Measurements from ENCODE around the gene CDH4. TPM values are rescaled to one million over a fixed set of nuclear protein-coding genes. Genes with fewer than 3 reads are reported as not detected.

CDH4 gene
- total RNA-seq, 1 donor from 2014 or later = 2.9 TPM

DNA sequence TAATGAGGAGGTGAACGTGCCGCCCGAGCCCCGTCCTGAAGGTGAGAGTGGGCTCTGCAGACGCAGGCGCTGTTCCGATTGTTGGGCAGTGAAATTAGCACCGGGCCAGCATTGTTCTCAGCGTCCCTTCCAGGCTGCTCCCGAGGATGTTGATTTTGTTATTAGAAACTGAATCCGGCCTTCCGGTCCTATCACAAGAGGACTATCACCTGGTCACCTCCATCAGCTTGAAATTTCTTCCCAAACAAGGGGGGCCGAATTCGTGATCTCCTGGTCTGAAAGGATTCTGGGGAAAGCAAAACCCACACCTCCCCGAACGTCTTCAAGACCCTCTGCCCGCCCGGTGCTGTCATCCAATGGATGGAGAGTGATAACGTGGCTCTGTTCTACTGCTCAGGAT, 627.6 kb downstream of the CDH4 start:
- no peaks in the 10 kb centered on the region for H3K79me2 ChIP-seq (ENCODE audit: low read depth)
- H3K9ac ChIP-seq = no peak overlapping the region
- Mint-ChIP-seq H3K9me3 (no peaks in the 10 kb centered on the region), H3K4me3 (no peak overlapping the region), H3K36me3 (no peaks in the 10 kb centered on the region), H3K4me1 (peaks cover 4% of the 10 kb centered on the region), H3K27me3 (ENCODE audit: insufficient read depth, low read depth) (peaks cover 5% of the 10 kb centered on the region), H3K27ac (peak overlapping the region; percentile 17)
- no peak for DNase-seq (ENCODE audit: low spot score)
- no peaks in the 10 kb centered on the region for H3K27me3 ChIP-seq
- no peaks in the 10 kb centered on the region for H3K36me3 ChIP-seq
- H3F3A ChIP-seq (ENCODE audit: low read depth) = no peaks in the 10 kb centered on the region
- H3K27ac ChIP-seq = no peak overlapping the region
- H2AFZ ChIP-seq (replicated peaks) = no peak overlapping the region
- H3K9me3 ChIP-seq (ENCODE audit: low read depth) = no peaks in the 10 kb centered on the region
- no peak overlapping the region for H3K4me3 ChIP-seq
- TF ChIP-seq EZH2 (IDR thresholded peaks at IDR 0.05) (no peak), CTCF (IDR thresholded peaks at IDR 0.05) (no peak), EZH2phosphoT487 (IDR thresholded peaks at IDR 0.05) (no peak)
- H4K20me1 ChIP-seq (ENCODE audit: low read depth) = no peaks in the 10 kb centered on the region
- H3K4me2 ChIP-seq = no peak overlapping the region
- no peaks in the 10 kb centered on the region for H3K4me1 ChIP-seq

DNA sequence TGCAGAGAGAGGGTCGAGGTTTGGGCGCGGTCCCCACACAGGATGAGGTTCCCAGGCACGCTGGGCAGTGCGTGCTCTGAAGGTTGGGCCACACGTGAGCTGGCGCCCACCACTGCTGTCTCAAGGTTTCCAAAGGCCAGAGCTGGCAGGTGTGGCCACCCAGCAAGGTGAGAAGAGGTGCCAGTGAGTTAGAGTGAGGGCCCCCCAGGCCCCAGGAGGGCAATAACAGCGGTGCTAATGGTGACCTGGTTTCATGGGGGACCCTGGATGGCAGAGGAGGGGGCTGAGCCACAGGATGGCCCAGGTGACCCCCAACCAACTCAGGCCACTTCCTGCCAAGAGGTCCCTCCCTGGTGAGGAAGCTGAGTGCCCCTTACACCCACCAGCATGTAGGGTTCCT, 628.6 kb downstream of the CDH4 start:
- no peak for TF ChIP-seq CTCF (IDR thresholded peaks at IDR 0.05)
- H3K27me3 ChIP-seq = no peaks in the 10 kb centered on the region
- no peaks in the 10 kb centered on the region for H3K4me1 ChIP-seq
- no peak overlapping the region for H3K4me3 ChIP-seq
- H4K20me1 ChIP-seq (ENCODE audit: low read depth) = no peaks in the 10 kb centered on the region
- no peaks in the 10 kb centered on the region for H3K9me3 ChIP-seq (ENCODE audit: low read depth)
- no peak for DNase-seq (ENCODE audit: low spot score)
- no peak overlapping the region for H3K27ac ChIP-seq
- H3K27me3 Mint-ChIP-seq (ENCODE audit: insufficient read depth, low read depth) = peaks cover 5% of the 10 kb centered on the region
- no peak overlapping the region for H3K9ac ChIP-seq
- H3K79me2 ChIP-seq (ENCODE audit: low read depth) = no peaks in the 10 kb centered on the region
- peaks cover 4% of the 10 kb centered on the region for H3K4me1 Mint-ChIP-seq
- H3F3A ChIP-seq (ENCODE audit: low read depth) = no peaks in the 10 kb centered on the region
- no peak overlapping the region for H3K4me3 Mint-ChIP-seq
- no peaks in the 10 kb centered on the region for H3K36me3 Mint-ChIP-seq
- H3K9me3 Mint-ChIP-seq = no peaks in the 10 kb centered on the region
- H2AFZ ChIP-seq (replicated peaks) = no peak overlapping the region
- no peak overlapping the region for H3K27ac Mint-ChIP-seq
- H3K36me3 ChIP-seq = no peaks in the 10 kb centered on the region
- H3K4me2 ChIP-seq = no peak overlapping the region

GRCh38 chr20:61881416-61881815, 629.4 kb downstream of the CDH4 start:
- H3F3A ChIP-seq (ENCODE audit: low read depth) = no peaks in the 10 kb centered on the region
- H3K36me3 ChIP-seq = no peaks in the 10 kb centered on the region
- no peaks in the 10 kb centered on the region for H4K20me1 ChIP-seq (ENCODE audit: low read depth)
- Mint-ChIP-seq H3K36me3 (no peaks in the 10 kb centered on the region), H3K27me3 (ENCODE audit: insufficient read depth, low read depth) (peaks cover 2% of the 10 kb centered on the region), H3K9me3 (no peaks in the 10 kb centered on the region), H3K4me3 (no peak overlapping the region), H3K27ac (no peak overlapping the region), H3K4me1 (peaks cover 4% of the 10 kb centered on the region)
- no peaks in the 10 kb centered on the region for H3K4me1 ChIP-seq
- no peak overlapping the region for H3K4me2 ChIP-seq
- H3K9me3 ChIP-seq (ENCODE audit: low read depth) = no peaks in the 10 kb centered on the region
- no peak for DNase-seq (ENCODE audit: low spot score)
- no peak overlapping the region for H3K9ac ChIP-seq
- H3K4me3 ChIP-seq = no peak overlapping the region
- TF ChIP-seq EZH2phosphoT487 (IDR thresholded peaks at IDR 0.05) = no peak
- no peak for TF ChIP-seq EZH2 (IDR thresholded peaks at IDR 0.05)
- no peak for TF ChIP-seq CTCF (IDR thresholded peaks at IDR 0.05)
- no peak overlapping the region for H2AFZ ChIP-seq (replicated peaks)
- H3K27ac ChIP-seq = no peak overlapping the region
- no peaks in the 10 kb centered on the region for H3K79me2 ChIP-seq (ENCODE audit: low read depth)
- no peaks in the 10 kb centered on the region for H3K27me3 ChIP-seq

DNA sequence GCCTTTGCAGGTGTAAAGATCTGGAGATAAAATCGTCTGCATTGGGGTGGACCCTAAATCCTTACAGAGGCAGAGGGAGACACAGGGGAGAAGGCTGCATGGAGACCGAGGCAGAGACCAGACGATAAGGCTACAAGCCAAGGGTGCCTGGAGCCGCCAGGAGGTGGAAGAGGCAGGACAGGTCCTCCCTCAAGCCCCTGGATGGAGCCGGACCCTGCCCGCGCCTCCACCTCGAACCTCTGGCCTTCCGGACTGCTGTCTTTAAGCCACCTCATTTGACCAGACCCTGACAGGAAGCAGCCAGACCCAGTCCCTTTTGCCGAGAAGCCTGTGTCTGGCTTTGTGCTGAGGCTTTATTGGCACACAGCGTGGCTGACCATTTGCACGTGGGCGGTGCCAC, 629.8 kb downstream of the CDH4 start:
- no peak overlapping the region for H3K27ac Mint-ChIP-seq
- H3K36me3 Mint-ChIP-seq = no peaks in the 10 kb centered on the region
- H3K9me3 Mint-ChIP-seq = no peaks in the 10 kb centered on the region
- no peak overlapping the region for H3K4me2 ChIP-seq
- H3K4me3 ChIP-seq = no peak overlapping the region
- H3K27me3 Mint-ChIP-seq (ENCODE audit: insufficient read depth, low read depth) = peaks cover 2% of the 10 kb centered on the region
- no peak for TF ChIP-seq EZH2phosphoT487 (IDR thresholded peaks at IDR 0.05)
- TF ChIP-seq EZH2 (IDR thresholded peaks at IDR 0.05) = no peak
- TF ChIP-seq CTCF (IDR thresholded peaks at IDR 0.05) = no peak
- H3K27ac ChIP-seq = no peak overlapping the region
- H3K79me2 ChIP-seq (ENCODE audit: low read depth) = no peaks in the 10 kb centered on the region
- no peaks in the 10 kb centered on the region for H3K9me3 ChIP-seq (ENCODE audit: low read depth)
- H3K4me1 Mint-ChIP-seq = peaks cover 4% of the 10 kb centered on the region
- no peak overlapping the region for H2AFZ ChIP-seq (replicated peaks)
- no peaks in the 10 kb centered on the region for H3K36me3 ChIP-seq
- no peaks in the 10 kb centered on the region for H3K27me3 ChIP-seq
- no peak overlapping the region for H3K4me3 Mint-ChIP-seq
- DNase-seq (ENCODE audit: low spot score) = no peak
- no peak overlapping the region for H3K9ac ChIP-seq
- no peaks in the 10 kb centered on the region for H4K20me1 ChIP-seq (ENCODE audit: low read depth)
- no peaks in the 10 kb centered on the region for H3K4me1 ChIP-seq
- H3F3A ChIP-seq (ENCODE audit: low read depth) = no peaks in the 10 kb centered on the region

Measured in neural progenitor cell (in vitro differentiated cells).